ENCODE results near the gene MICALL1.

The MICALL1 gene

DNA sequence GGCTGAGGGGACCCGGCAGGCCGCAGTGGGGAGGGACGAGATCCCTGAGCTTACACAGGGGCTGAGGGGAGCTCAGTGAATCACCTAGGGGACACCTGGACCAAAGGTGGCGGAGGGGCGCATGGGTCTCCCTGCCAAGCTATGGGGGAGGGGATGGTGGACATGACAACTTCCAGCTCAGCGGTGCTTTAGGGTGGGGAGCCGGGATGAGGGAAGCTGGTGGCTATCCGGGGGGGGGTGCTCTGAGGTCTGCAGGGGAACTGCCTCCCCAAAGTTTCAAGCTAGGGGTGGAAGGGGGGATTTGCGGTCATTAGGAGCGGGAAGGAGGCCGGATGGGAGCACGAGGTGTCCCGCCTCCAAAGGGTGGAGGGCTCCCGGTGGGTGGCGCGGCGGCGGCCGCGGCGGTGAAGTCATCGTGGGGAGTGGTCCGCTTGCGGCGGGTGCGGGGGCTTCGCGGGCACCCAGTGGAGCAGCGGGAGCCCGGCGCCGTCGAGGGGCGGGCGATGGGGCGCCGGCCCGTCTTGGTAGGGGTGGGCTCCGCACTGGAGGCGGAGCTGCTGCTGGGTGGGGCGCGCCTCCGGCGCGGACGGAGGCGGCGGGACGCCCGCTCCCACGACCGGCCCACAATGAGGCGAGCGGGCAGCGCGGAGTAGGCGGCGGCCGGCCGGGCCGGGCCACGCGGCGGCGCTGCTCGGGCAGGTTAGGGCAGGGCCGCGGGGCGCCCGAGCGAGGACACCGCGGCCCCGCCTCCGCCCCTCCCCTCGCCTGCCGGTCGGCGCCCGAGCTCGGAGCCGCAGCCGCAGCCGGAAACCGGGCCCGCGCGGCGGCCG lies at the start of gene MICALL1:
MICALL1 (plus strand) TSS at position 764 of the 830 bp plus-strand sequence. CDS start 126 bp downstream, outside the sequence.
- FAIRE-seq (no peak), DNase-seq (ENCODE audit: low spot score) (peak; percentile 67)

DNA sequence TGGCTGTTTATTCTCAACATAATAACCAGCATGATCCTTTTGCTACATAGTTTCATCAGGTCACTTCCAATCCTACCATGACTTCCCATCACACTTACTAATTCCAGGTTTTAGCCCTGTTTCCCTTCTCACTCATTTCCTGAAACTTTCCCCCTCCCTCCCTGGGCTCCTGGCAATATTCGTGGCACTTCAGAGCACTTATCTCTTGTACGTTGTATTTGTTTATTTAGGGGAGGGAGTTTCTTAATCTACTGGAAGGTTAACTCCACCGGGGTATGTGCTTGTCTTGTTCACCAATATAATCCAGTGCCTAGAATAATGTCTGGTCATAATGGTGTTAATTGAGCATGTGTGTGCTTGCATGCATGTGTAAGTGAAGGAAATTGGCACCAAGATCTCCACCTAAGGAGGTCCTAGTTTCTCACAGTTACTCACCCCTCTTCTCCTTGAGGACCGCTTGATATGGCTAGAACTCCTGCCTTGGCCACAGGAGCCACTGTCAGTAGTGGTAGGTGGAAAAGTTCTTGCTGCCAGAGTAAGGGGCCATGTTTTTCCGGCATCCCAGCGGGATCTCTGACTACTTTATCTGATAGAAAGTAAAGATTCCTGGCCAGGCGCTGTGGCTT lies 45.2 kb upstream of the MICALL1 start:
- no peak for FAIRE-seq
- DNase-seq (ENCODE audit: low spot score), result no peak

GRCh38 chr22:37862570-37863325 lies 43.3 kb upstream of the MICALL1 start:
- no peak for DNase-seq (ENCODE audit: low spot score)
- FAIRE-seq, result no peak

GRCh38 chr22:37865510-37865909 lies 40.6 kb upstream of the MICALL1 start:
- no peak for DNase-seq (ENCODE audit: low spot score)
- FAIRE-seq, result no peak

GRCh38 chr22:37870273-37870672 lies 35.8 kb upstream of the MICALL1 start:
- DNase-seq (ENCODE audit: low spot score) (no peak), FAIRE-seq (no peak)

GRCh38 chr22:37880668-37881440 lies 25.2 kb upstream of the MICALL1 start:
- no peak for FAIRE-seq

GRCh38 chr22:37884420-37884819 lies 21.7 kb upstream of the MICALL1 start:
- DNase-seq (ENCODE audit: low spot score) (no peak), FAIRE-seq (no peak)

More at GRCh38 chr22:37880668-37881440, 25.2 kb upstream of the MICALL1 start:
- no peak for DNase-seq (ENCODE audit: low spot score)

DNA sequence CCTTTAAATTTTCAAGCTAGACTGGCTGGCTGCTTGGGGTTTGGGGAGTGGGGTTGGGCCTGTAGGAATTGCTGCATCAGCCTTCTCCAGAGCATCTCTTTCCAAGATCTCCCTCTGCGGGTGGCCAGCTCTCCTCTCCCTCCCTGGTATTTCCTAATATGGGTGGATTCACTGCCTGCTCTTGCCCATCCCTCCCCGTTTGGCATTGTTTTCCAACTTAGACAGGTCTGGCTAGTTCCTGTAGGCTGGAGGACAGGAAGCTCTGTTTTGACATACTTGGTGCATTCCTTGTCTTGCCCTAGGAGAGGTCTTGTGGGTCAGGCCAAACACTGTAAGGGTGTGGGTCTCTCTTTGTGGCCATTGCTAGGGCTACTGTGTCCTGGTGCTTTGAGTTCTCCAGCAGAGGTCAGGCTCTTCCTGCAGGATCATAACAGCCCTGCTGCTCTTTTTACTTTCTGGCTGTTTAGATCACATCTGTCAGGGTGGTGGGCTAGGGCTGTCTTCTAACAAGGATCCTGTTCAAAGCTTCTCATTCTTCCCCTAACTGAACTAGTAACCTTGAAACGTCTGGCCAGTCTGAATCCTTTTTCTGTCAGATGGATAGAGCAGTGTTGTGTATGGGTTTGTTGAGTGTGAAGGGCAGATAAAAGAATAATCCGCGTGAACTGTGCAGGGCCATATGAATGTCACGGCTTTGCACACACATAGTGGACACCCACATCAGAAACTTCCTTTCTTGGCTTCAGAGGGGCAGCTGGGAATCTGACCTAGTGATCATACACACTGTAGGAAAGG lies 18.3 kb upstream of the MICALL1 start:
- no peak for DNase-seq (ENCODE audit: low spot score)
- no peak for FAIRE-seq

- FAIRE-seq, result no peak
- DNase-seq (ENCODE audit: low spot score), result no peak
Measured at GRCh38 chr22:37891926-37892325, 14.2 kb upstream of the MICALL1 start.

GRCh38 chr22:37892566-37893335 lies 13.3 kb upstream of the MICALL1 start:
- DNase-seq (ENCODE audit: low spot score) (no peak), FAIRE-seq (no peak)

DNA sequence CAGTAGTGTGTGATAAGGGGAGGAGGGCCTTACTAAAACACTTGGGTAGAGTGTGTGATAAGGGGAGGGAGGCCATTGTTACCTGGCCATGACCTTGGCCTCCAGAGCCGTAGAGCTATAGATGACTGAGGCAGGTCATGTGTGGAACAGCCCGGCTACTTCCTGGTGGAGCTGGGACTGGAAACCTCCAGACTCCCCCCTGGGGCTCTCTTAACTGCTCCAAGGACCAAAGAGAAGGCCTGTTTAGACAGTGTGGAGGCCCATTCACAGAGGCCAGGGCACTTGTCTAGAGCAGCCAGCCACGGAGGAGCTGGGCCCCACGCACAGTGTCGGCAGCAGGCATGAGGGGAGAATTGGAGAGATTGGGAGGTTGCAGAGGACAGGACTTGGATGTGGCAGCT lies 12.5 kb upstream of the MICALL1 start:
- FAIRE-seq (no peak), DNase-seq (ENCODE audit: low spot score) (no peak)

DNA sequence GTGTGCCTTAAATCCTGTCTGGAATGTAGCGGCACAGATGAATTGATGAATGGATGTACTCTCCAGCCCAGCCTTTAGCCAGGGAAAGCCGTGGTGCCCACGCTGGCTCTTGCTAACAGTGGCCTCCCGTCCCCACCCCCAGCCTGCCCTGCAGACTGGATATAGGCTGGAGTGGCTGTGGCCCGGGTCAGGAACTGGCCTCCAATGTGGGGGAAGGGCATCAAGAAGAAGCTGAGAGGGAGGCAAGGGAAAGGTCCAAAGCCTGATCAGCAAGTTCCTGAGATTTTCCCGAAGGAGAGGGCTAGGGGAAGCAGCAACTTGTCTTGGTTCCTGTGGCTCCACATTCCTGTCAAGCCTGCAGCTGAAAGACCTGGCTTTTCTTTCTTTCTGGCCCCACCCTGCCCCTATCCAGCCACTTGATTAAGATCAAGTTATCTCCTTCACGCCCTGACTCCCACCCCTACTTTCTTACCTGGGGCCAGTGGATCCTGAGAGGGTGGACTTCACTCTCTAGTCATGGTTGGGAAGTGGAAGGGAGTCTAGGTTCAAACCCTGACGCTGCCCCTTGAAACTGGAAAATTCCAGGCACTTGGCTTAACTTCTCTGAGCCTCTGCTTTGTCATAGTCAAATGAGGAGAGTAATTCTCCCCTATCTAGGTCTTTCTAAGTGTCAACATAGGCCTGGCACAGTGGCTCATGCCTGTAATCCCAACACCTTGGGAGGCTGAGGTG lies 11.0 kb upstream of the MICALL1 start:
- FAIRE-seq, result no peak
- no peak for DNase-seq (ENCODE audit: low spot score)

GRCh38 chr22:37896181-37896592 lies 9.9 kb upstream of the MICALL1 start:
- no peak for DNase-seq (ENCODE audit: low spot score)
- FAIRE-seq, result no peak

DNA sequence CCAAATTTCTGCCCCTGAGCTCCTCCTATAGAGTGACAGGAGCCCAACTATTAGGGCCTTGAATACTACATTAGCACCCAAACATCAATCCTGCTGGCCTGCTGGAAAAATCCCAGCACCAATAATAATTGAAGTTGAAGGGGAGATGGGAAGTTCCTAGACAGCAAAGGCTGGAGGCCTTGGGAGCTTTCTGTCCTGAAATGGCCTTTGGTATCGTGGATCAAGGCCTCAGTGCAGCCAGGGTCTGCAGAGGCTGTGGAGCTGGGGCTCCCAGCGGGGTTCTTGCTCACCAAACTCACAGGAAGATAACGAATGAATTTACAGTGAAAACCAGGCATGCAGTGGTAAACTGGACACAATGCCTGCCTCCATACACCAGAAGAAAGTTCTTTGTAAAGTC lies 9.2 kb upstream of the MICALL1 start:
- FAIRE-seq, result no peak
- no peak for DNase-seq (ENCODE audit: low spot score)

DNA sequence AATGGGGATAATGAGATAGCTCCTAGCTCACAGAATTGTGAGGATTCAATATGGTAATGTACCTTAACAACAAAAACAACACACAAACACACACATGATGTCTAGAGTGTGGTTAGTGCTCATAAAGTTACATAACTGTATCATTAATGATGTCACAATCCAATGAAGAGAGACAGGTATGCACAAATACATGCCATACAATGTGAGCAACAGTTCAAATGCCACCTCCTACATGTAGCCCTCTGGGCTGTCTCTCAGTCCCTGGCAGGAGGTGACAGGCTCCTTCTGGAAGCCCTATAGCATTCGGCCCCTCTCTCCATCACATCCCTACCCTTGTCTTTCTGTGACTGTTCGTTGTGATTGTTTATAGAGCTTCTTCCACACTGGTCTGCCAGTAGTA lies 8.3 kb upstream of the MICALL1 start:
- DNase-seq (ENCODE audit: low spot score) (no peak), FAIRE-seq (no peak)

DNA sequence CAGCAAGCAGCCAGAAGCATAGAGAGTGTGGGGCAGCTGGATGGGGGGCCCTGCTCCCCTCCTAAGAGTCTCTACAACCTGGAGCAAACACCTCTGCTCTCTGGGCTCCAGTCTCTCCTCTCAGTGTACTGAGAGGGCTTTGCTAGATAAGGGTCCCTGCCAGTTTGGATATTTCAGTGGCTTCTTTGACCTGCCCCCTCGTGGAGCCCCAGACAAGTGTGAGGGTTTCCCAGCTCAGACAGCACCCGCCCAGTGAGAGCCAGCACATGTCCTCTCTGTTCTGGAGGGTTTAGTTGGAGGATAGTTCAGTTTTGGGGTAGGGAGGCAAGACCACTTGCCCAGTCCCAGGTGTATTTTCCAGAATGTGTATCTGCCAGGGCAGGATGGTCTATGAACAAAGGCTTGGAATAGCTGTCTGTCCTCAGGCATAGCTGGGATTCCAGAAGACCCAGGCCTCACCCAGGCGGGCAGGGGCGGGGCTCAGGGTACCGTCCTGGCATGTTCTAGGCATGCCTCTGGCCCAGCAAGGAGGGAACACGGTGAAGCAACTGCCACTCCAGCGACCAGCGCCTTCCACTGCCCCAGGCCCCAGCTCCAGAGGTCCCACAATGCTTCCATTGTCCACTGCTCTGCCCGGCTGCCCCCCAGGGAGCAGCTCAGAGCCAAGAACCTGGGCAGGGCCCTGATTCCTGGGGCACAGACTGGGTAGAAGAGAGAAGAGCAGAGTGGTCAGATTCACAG lies 7.5 kb upstream of the MICALL1 start:
- FAIRE-seq (no peak), DNase-seq (ENCODE audit: low spot score) (no peak)

DNA sequence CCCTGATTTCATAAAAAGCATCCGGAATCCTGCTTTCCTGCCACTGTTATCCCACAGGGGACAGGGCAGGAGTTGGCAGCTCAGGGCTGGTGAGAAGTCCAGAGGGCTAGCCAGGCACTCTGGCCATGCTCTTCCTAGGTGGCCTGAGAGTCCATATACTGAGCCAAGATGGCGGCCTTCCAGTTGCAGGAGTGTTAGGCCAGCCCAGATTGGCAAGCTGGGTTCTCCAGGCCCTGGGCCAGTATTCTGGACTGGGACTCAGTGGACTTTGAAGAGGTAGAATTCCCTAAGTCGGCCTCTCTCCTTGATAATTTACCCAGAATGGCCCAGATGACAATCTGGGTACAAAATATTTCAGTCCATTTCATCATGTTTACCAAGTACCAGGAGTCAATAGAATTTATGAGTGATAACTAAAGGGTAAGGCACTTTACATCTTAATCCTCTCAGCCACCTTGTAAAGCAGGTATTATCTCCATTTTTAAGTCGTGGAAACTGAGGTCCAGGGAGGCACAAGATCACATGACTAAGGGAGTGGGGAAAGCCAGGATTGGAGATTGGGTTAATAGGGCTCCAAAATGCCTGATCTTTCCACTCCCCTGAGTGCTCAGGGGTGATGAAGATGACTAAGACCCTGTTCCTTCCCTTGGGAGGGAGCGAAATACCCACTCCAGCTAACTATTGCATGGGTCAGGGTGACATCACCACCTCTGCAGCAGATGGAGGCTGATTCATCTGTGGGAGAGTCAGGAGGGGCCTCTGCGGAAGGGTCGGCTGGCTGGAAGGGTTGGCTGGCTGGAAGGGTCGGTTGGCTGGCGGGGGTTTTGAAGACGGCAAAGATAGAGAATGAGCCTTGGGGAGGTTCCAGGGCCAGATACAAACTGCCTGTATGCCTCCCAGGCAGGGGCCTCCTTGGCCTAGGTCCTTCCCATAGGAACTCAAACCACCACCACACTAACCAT lies 1.2 kb upstream of the MICALL1 start:
- DNase-seq (ENCODE audit: low spot score), result peak; percentile 94
- peak; percentile 92 for FAIRE-seq
